Body of pancreas (tissue), 4 donors: ENCODE results near the gene ENO2. TPM values are rescaled to one million over a fixed set of nuclear protein-coding genes. Genes with fewer than 3 reads are reported as not detected.

Source experiments
- ATAC-seq: fragments of 150-250 bp; one replicate; pipeline ENCODE4 v1.9.1; 2016
- DNase-seq, 4 donors: peaks; one replicate each; pipeline ENCODE4 v3.0.0-alpha.2; 2019
- H3K27ac ChIP-seq, 4 donors: fragments of 200-600 bp; sonication (generic); 1 replicate in 3 of 4; 2 replicates in 1 of 4; pipeline versions ENCODE4 v1.5.1 to v1.6.1; 2016 to 2019; ENCODE audit warnings: mild to moderate bottlenecking in 1 of 4, mixed read lengths in 1 of 4, moderate library complexity in 1 of 4
- H3K27me3 ChIP-seq, 2 donors: fragments of 200-600 bp; sonication (generic); one replicate each; pipeline ENCODE4 v1.6.0; 2016; ENCODE audit warnings: mild to moderate bottlenecking in 1 of 2
- H3K36me3 ChIP-seq, 2 donors: fragments of 200-600 bp; sonication (generic); replicated peaks in 1 of 2; 2 replicates each; pipeline ENCODE4 v1.5.1; 2016; ENCODE audit warnings: low read depth in 2 of 2; ENCODE audit not compliant: insufficient read depth in 1 of 2
- H3K4me1 ChIP-seq: fragments of 200-600 bp; sonication (generic); one replicate; pipeline ENCODE4 v1.6.0; 2016
- H3K4me3 ChIP-seq, 2 donors: fragments of 200-600 bp; sonication (generic); 1 replicate in 1 of 2; 2 replicates in 1 of 2; pipeline ENCODE4 v1.5.1; 2016 to 2019
- H3K9me3 ChIP-seq, 3 donors: fragments of 200-600 bp; sonication (generic); 1 replicate in 2 of 3; 2 replicates in 1 of 3; pipeline ENCODE4 v1.5.1; 2016
- CTCF ChIP-seq, 7 experiments: fragments of 450-650 bp in 4 of 7; fragments of 200-600 bp in 3 of 7; sonication (generic) in 3 of 7; IDR thresholded peaks; one replicate each; pipeline ENCODE4 v1.5.1; 2016 to 2019; ENCODE audit warnings: antibody characterized with exemption in 7 of 7
- POLR2A ChIP-seq, 3 donors: fragments of 450-650 bp; IDR thresholded peaks; one replicate each; pipeline ENCODE4 v1.6.1; 2016; ENCODE audit warnings: antibody characterized with exemption in 3 of 3, mild to moderate bottlenecking in 2 of 3
- WGBS, 2 donors: methylation state at CpG; one replicate each; pipeline ENCODE4 v1.1.5; 2017; 5-methylcytosine and 5-hydroxymethylcytosine counted together
- intact Hi-C: fragments of 100-400 bp; cut with DNase I; formaldehyde crosslinking; loops from one replicate; pipeline ENCODE4 v1.15.1; 2023
- total RNA-seq, 2 donors: library from RNA; depleted of rRNA; stranded (reverse); fragments of >200 nt; gene quantifications; one replicate each; pipeline ENCODE4 v1.1.0, GENCODE V29; 2016

ENO2 gene
- total RNA-seq, 2 donors from 2014 or later = 4.4 to 11.9 TPM

GRCh38 chr12:6925540-6926279, 11.3 kb downstream of the ENO2 start:
- Histone ChIP-seq H3K36me3 (no peaks in the 10 kb centered on the region), H3K27me3 (no peaks in the 10 kb centered on the region), H3K4me3 (no peak overlapping the region), H3K9me3 (no peaks in the 10 kb centered on the region), H3K4me1 (peaks cover 47% of the 10 kb centered on the region), H3K27ac (peak overlapping the region; percentile 88 to 94 (median 93))
- TF ChIP-seq POLR2A (IDR thresholded peaks at IDR 0.05) (peak; percentile 18 to 46 (median 20)), CTCF (IDR thresholded peaks at IDR 0.05) (peak in 1 of 7 experiments; percentile 11)
- peak; percentile 69 for ATAC-seq
- DNase-seq = peak; percentile 63 to 87 (median 76)
- intact Hi-C loops = no loop called here
- 14 to 21% methylated on average over 8 of the region's 8 CpGs for WGBS, 2 donors

- Histone ChIP-seq H3K27ac (peak within 1 kb of the TSS; percentile 88 to 94 (median 93)), H3K36me3 (no peaks in the 10 kb centered on the region), H3K27me3 (no peaks in the 10 kb centered on the region), H3K9me3 (no peaks in the 10 kb centered on the region), H3K4me1 (peaks cover 58% of the 10 kb centered on the region), H3K4me3 (peak within 1 kb of the TSS; percentile 62 to 77)
- 0 to 2% methylated on average over 41 to 59 of the region's 66 CpGs for WGBS, 2 donors
- DNase-seq = peak; percentile 71 to 75 (median 72)
- peak; percentile 50 for ATAC-seq
- TF ChIP-seq POLR2A (IDR thresholded peaks at IDR 0.05) = peak; percentile 19 to 61 (median 61)
- TF ChIP-seq CTCF (IDR thresholded peaks at IDR 0.05) = no peak
- intact Hi-C loops = no loop called here
Measured at GRCh38 chr12:6927379-6928021, 13.1 kb downstream of the ENO2 start, which contains the start of gene ATN1. ATN1 (plus strand) TSS chr12:6927959; CDS start chr12:6934002, 6,043 bp downstream.

- WGBS, 2 donors = 1% methylated on average over 10 to 33 of the region's 79 CpGs
- H3K4me1 ChIP-seq = peaks cover 58% of the 10 kb centered on the region
- no peaks in the 10 kb centered on the region for H3K27me3 ChIP-seq
- ATAC-seq = peak; percentile 9
- intact Hi-C loops = no loop called here
- peak overlapping the region; percentile 87 to 93 (median 90) for H3K27ac ChIP-seq
- H3K4me3 ChIP-seq = peak overlapping the region; percentile 50 to 77
- TF ChIP-seq CTCF (IDR thresholded peaks at IDR 0.05) = no peak
- TF ChIP-seq POLR2A (IDR thresholded peaks at IDR 0.05) = no peak
- no peaks in the 10 kb centered on the region for H3K36me3 ChIP-seq
- peak in 2 of 4 donors; percentile 40 to 51 for DNase-seq
- no peaks in the 10 kb centered on the region for H3K9me3 ChIP-seq
Measured at GRCh38 chr12:6928022-6928702, 13.8 kb downstream of the ENO2 start.

- Histone ChIP-seq H3K9me3 (no peaks in the 10 kb centered on the region), H3K27ac (peak overlapping the region; percentile 87 to 93 (median 90)), H3K4me3 (peak overlapping the region; percentile 50 to 77), H3K4me1 (peaks cover 58% of the 10 kb centered on the region), H3K36me3 (no peaks in the 10 kb centered on the region), H3K27me3 (no peaks in the 10 kb centered on the region)
- no peak for ATAC-seq
- 6 to 7% methylated on average over 19 of the region's 19 CpGs for WGBS, 2 donors
- DNase-seq = no peak
- intact Hi-C loops = no loop called here
- TF ChIP-seq CTCF (IDR thresholded peaks at IDR 0.05) = no peak
- TF ChIP-seq POLR2A (IDR thresholded peaks at IDR 0.05) = no peak
Measured at GRCh38 chr12:6928703-6929407, 14.5 kb downstream of the ENO2 start.
